GM21717 (cell line): ENCODE measurements around the gene METTL24.
"Not testable (repeated sequence)": the region's sequence is repeated elsewhere in the genome, so short reads cannot be mapped to it uniquely, and the experiment has no call there.

Source experiments
- ATAC-seq: cut with Tn5 transposase; IDR thresholded peaks from one replicate; pipeline ENCODE4 v1.9.1; 2021; ENCODE audit warnings: mild to moderate bottlenecking, moderate library complexity; ENCODE audit not compliant: unreplicated experiment

Gene METTL24

GRCh38 chr6:110277100-110277665, 81.0 kb downstream of the METTL24 start:
- no peak for ATAC-seq

GRCh38 chr6:110272781-110273180, 85.4 kb downstream of the METTL24 start:
- ATAC-seq, result not testable (repeated sequence)

- no peak for ATAC-seq
Measured at GRCh38 chr6:110271732-110272022, 86.5 kb downstream of the METTL24 start.

- ATAC-seq, result no peak
Measured at GRCh38 chr6:110270165-110270564, 88.0 kb downstream of the METTL24 start.

GRCh38 chr6:110269623-110270022, 88.5 kb downstream of the METTL24 start:
- ATAC-seq, result no peak

DNA sequence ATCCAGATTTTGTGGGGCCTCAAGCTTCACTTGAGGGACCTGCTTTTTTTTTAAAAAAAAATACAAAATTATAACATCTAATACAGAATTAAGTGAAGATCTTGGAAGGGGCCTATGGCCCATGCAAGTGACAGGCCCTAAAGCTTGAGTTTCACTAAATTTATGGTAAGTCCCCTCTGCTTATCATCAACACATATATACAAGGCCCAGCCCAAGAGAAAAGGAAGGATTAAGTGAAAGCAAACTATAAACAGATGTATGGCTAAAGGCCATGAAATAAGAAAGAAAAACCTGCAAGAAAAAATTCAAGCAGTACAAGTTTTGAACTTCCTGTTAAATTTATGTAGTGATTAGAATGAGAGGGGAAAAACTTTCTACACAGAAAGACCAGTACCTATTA, 91.2 kb downstream of the METTL24 start:
- ATAC-seq, result no peak

DNA sequence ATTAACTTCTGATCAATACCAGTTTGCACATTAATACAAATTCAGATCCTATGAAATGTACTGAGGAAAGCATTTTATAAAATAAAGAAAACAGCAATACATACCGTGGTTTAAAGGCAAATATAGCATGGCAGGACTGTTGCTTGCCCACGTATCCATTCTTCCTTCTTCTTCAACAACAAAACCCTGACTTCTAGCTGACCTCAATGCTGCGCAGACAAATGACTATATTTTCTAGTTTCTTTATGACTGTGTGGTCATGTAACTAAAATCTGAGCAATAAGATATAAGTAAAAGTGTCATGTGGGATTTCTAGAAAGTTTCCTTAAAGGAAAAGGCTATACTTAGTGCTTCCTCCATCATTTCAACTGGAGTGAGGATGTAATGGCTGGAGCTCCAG, 92.9 kb downstream of the METTL24 start:
- ATAC-seq, result no peak

- no peak for ATAC-seq
Measured at GRCh38 chr6:110256366-110256765, 101.8 kb downstream of the METTL24 start.

- ATAC-seq, result no peak
Measured at GRCh38 chr6:110255211-110255750, 102.9 kb downstream of the METTL24 start.

DNA sequence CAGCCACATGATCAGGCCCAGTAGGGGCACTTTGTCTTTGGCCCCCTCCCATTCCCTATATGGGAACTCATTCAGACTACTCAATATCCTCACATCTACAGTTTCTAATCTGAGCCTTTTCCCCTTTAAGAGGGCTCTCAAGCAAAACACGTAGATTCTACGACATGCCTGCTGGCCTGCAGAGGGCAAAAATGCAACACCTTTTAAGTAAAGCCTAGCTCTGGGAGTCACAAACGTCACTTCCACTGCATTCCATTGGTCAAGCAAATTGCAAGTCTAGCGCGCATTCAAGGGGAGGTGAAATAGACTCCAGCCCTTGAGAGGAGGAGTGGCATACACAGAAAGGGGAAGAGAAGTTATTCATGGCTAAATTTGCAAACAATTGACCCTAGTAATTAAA, 107.3 kb downstream of the METTL24 start:
- ATAC-seq, result no peak

GRCh38 chr6:110250058-110250457, 108.1 kb downstream of the METTL24 start:
- ATAC-seq, result no peak

DNA sequence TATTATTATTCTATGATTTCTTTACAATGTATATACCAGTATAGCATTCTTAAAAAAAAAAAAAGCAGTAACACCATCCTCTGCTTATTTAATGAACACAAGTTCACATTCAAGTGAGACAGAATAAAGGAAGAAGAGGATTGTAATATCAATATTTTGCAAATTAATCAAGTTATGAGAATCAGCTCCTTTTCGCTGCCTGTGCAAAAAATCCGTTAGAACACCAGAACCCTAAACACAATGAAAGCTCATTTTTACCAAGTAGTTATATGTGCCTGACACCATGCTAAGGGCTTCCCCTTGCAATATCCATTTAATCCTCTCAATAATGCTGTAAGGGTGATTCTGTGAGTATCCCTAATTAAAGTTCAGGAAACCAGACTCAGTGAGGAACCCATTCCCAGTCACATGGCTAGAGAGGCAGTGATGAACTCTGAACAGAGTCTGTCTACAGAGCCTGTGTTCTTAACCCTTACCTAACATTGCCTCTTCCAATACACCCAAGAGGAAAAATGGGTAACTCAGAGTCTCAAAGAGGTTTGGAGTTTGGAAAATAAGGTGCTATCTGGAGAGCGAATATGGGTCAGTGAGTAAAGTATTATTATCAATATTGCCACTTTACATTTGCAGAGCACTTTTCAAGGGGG, 111.1 kb downstream of the METTL24 start:
- no peak for ATAC-seq

DNA sequence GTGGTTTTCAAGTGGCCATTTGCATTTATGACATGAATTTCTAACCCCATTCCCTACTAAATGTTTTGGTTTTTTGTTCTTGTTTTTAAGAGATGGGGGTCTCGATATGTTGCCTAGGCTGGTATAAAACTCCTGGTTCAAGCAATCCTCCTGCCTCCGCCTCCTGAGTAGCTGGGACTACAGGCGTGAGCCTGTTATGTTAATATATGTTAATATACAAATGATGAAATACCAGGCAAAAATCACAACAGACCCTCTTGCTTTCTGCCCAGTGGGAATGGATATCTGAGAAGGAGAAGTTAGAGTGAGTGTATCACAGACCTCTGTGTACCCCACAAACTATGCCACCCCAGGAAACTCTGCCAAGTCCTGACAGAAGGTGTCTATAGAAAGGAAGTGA, 111.8 kb downstream of the METTL24 start:
- no peak for ATAC-seq

- not testable (repeated sequence) for ATAC-seq
Measured at GRCh38 chr6:110244621-110245020, 113.5 kb downstream of the METTL24 start.

- no peak for ATAC-seq
Measured at GRCh38 chr6:110239526-110240274, 118.4 kb downstream of the METTL24 start.

DNA sequence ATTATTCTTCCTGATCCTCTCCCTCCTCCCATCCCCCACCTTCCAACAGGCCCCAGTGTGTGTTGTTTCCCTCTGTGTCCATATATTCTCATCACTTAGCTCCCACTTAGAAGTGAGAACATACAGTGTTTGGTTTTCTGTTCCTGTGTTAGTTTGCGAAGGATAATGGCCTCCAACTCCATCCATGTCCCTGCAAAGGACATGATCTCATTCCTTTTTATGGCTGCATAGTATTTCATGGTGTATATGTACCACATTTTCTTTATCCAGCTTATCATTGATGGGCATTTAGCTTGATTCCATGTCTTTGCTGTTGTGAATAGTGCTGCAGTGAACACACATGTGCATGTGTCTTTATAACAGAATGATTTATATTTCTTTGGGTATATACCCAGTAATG, 122.1 kb downstream of the METTL24 start:
- not testable (repeated sequence) for ATAC-seq

- peak; percentile 83 for ATAC-seq
Measured at GRCh38 chr6:110233770-110234374, 124.3 kb downstream of the METTL24 start.

GRCh38 chr6:110232450-110232849, 125.7 kb downstream of the METTL24 start:
- ATAC-seq, result no peak

GRCh38 chr6:110226261-110226660, 131.9 kb downstream of the METTL24 start:
- ATAC-seq, result no peak

GRCh38 chr6:110221738-110222137, 136.4 kb downstream of the METTL24 start:
- no peak for ATAC-seq

GRCh38 chr6:110217266-110217665, 140.9 kb downstream of the METTL24 start:
- ATAC-seq, result no peak

GRCh38 chr6:110216140-110216539, 142.0 kb downstream of the METTL24 start:
- no peak for ATAC-seq
